ENCODE measurements around the gene MED28. TPM values are rescaled to one million over a fixed set of nuclear protein-coding genes. Genes with fewer than 3 reads are reported as not detected.

The MED28 gene
- total and polyA plus RNA-seq, 12 donors, result 4.9 to 49.4 (median 12.1) TPM

DNA sequence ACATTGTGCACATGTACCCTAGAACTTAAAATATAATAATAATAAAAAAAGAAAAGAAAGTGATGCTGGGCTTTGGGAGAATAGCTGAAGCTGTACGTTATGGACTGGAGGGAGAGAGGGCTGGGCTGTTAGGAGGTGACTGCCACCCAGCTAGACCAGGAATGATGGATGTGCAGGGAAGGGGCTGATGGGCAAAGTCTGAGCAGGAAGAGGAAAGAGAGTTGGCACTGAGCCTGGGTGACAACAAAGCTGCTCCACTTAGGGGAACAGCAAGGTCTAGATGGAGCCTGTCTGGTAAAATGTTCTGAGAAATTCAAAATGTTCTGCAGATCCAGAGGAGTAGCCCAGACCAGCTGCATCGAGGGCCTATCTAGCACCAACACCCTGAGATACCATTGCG lies 32.3 kb downstream of the MED28 start:
- no peak overlapping the region for H3K27ac ChIP-seq
- no peak for DNase-seq
- H3K36me3 ChIP-seq (replicated peaks in 1 of 2), result no peaks in the 10 kb centered on the region
- intact Hi-C loops (cut with DNase I), result no loop called here
- TF ChIP-seq, protein P1, sequence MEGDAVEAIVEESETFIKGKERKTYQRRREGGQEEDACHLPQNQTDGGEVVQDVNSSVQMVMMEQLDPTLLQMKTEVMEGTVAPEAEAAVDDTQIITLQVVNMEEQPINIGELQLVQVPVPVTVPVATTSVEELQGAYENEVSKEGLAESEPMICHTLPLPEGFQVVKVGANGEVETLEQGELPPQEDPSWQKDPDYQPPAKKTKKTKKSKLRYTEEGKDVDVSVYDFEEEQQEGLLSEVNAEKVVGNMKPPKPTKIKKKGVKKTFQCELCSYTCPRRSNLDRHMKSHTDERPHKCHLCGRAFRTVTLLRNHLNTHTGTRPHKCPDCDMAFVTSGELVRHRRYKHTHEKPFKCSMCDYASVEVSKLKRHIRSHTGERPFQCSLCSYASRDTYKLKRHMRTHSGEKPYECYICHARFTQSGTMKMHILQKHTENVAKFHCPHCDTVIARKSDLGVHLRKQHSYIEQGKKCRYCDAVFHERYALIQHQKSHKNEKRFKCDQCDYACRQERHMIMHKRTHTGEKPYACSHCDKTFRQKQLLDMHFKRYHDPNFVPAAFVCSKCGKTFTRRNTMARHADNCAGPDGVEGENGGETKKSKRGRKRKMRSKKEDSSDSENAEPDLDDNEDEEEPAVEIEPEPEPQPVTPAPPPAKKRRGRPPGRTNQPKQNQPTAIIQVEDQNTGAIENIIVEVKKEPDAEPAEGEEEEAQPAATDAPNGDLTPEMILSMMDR (IDR thresholded peaks at IDR 0.05), result no peak
- no peak for TF ChIP-seq POLR2A (IDR thresholded peaks at IDR 0.05)
- no peaks in the 10 kb centered on the region for H3K27me3 ChIP-seq
- 68 to 75% (median 71%) methylated on average over 3 of the region's 3 CpGs for WGBS, 4 donors
- H3K4me1 ChIP-seq (replicated peaks in 1 of 2), result no peaks in the 10 kb centered on the region
- no peak overlapping the region for H3K4me3 ChIP-seq
- H3K9me3 ChIP-seq (replicated peaks in 1 of 3), result no peaks in the 10 kb centered on the region

DNA sequence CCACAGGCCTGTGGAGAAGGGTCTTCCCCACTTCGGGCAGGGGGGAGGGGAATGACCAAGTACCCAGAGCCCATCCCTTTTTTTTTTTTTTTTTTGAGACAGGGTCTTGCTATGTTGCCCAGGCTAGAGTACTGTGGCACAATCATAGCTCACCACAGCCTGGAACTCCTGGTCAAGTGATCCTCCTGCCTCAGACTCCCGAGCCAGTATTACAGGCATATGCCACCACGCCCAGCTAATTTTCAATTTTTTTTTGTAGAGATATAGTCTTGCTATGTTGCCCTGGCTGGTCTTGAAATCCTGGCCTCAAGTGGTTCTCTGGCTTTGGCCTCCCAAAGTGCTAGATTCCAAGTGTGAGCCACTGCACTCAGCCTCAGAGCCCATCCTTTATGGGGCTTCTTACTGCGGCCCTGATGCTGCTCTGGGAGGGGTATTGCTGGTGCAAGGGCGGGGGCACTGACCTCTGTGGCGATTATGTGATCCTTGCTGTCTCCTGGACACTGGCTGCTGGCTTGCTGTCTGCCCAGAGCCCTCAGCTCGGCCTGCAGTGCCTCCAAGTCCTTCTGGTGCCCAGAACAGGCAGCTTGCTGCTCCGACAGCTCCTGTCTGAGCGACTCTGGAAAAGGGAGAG lies 32.9 kb downstream of the MED28 start:
- H3K27me3 ChIP-seq, result no peaks in the 10 kb centered on the region
- DNase-seq, result no peak
- no peak overlapping the region for H3K27ac ChIP-seq
- H3K9me3 ChIP-seq (replicated peaks in 1 of 3), result no peaks in the 10 kb centered on the region
- H3K4me3 ChIP-seq, result no peak overlapping the region
- H3K36me3 ChIP-seq (replicated peaks in 1 of 2), result no peaks in the 10 kb centered on the region
- intact Hi-C loops (cut with DNase I), result no loop called here
- H3K4me1 ChIP-seq (replicated peaks in 1 of 2), result no peaks in the 10 kb centered on the region
- 74 to 100% (median 84%) methylated on average over 4 to 9 of the region's 9 CpGs for WGBS, 4 donors
- no peak for TF ChIP-seq POLR2A (IDR thresholded peaks at IDR 0.05)
- TF ChIP-seq, protein P1 (IDR thresholded peaks at IDR 0.05), result no peak

DNA sequence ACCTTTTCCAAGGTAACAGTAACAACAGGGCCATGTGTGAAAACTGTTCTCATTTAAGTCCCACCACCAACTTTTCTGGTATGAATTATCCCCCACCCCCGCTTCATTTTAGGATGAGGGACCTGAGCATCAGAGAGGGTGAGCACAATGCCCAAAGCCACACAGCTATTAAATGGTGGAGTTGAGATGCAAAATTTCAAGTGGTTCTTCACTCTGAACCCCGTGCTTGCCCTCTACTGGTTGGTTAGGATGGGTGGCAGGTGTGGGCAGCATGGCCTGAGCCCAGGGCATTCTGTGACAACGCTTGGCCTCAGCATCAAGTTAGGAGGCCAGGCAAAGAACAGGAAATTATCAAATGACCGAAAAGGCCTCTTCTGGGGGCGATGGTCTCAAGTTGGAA lies 33.5 kb downstream of the MED28 start:
- Histone ChIP-seq H3K4me3 (no peak overlapping the region), H3K4me1 (replicated peaks in 1 of 2) (no peaks in the 10 kb centered on the region), H3K27me3 (no peaks in the 10 kb centered on the region), H3K36me3 (replicated peaks in 1 of 2) (no peaks in the 10 kb centered on the region), H3K27ac (no peak overlapping the region), H3K9me3 (replicated peaks in 1 of 3) (no peaks in the 10 kb centered on the region)
- intact Hi-C loops (cut with DNase I), result no loop called here
- TF ChIP-seq, protein P1 (IDR thresholded peaks at IDR 0.05), result no peak
- no peak for TF ChIP-seq POLR2A (IDR thresholded peaks at IDR 0.05)
- 80 to 92% (median 83%) methylated on average over 5 of the region's 5 CpGs for WGBS, 4 donors
- no peak for DNase-seq

DNA sequence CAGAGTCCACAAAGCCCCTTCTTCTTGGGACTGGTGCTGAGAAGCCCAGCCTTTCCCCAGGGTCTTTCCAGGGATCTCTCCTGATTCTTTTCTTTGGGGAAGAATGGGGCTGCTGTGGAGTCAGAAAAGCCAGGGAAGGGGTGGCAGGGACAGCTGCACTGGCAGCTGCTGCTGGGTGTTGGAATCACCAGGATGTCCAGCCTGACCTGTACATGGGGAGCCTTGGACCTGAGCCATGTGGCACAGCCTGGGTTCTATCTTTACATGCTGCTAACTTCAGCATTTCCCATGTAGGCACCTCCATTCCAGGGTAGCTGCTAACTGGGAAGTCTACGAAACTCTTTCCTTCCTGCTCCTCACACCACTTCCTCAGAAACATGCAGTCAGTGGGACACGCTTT lies 36.0 kb downstream of the MED28 start:
- Histone ChIP-seq H3K36me3 (replicated peaks in 1 of 2) (no peaks in the 10 kb centered on the region), H3K4me1 (replicated peaks in 1 of 2) (no peaks in the 10 kb centered on the region), H3K27ac (no peak overlapping the region), H3K4me3 (no peak overlapping the region), H3K9me3 (replicated peaks in 1 of 3) (no peaks in the 10 kb centered on the region), H3K27me3 (no peaks in the 10 kb centered on the region)
- WGBS, 4 donors, result 74 to 91% (median 78%) methylated on average over 2 of the region's 2 CpGs
- TF ChIP-seq, protein P1 (IDR thresholded peaks at IDR 0.05), result no peak
- no peak for TF ChIP-seq POLR2A (IDR thresholded peaks at IDR 0.05)
- intact Hi-C loops (cut with DNase I), result no loop called here
- peak in 1 of 7 donors; percentile 6 for DNase-seq
